Gastroesophageal sphincter (tissue), 3 donors: ENCODE data around the gene ZNF30.
"Not testable (repeated sequence)": the region's sequence is repeated elsewhere in the genome, so short reads cannot be mapped to it uniquely, and the experiment has no call there.

ENCODE experiments used
- CTCF ChIP-seq, 4 experiments: fragments of 200-600 bp in 2 of 4; fragments of 450-650 bp in 2 of 4; sonication (generic) in 1 of 4; IDR thresholded peaks; one replicate each; pipeline ENCODE4 v1.5.1; 2017 to 2019; ENCODE audit warnings: antibody characterized with exemption in 4 of 4, mild to moderate bottlenecking in 2 of 4, moderate library complexity in 2 of 4
- POLR2AphosphoS5 ChIP-seq: sonication (generic); formaldehyde crosslinking; IDR thresholded peaks from one replicate; pipeline ENCODE4 v1.6.1; 2017; ENCODE audit warnings: antibody characterized with exemption

GRCh38 chr19:34920090-34920786 lies 6.5 kb upstream of the ZNF30 start:
- TF ChIP-seq CTCF (IDR thresholded peaks at IDR 0.05); POLR2AphosphoS5: not testable (repeated sequence)
